MCF 10A (cell line): ENCODE measurements around the gene DPEP3. TPM values are rescaled to one million over a fixed set of nuclear protein-coding genes. Genes with fewer than 3 reads are reported as not detected.
A peak's percentile ranks its signal among the peaks of the same experiment; 100 is the strongest.
"Not testable (repeated sequence)": the region's sequence is repeated elsewhere in the genome, so short reads cannot be mapped to it uniquely, and the experiment has no call there.

Source experiments
- BruUV-seq: library from RNA; stranded (reverse); fragments of 400-500 nt; replicated peaks from 2 replicates; lab custom pipeline; 2021; lab: Mats Ljungman, UMichigan
- CTCF ChIA-PET: fragments of 300-600 bp; sonication (Branson Sonifier 250); formaldehyde crosslinking; extraction: SDS; loops from one replicate; lab custom pipeline; 2021; ENCODE audit warnings: antibody characterized with exemption, inconsistent platforms; lab: Yijun Ruan, JAX
- POLR2A ChIA-PET: fragments of 300-600, 350-650 bp; sonication (Branson Sonifier 250); formaldehyde crosslinking; extraction: SDS; loops from one replicate; lab custom pipeline; 2020; ENCODE audit warnings: antibody characterized with exemption, inconsistent platforms; lab: Yijun Ruan, JAX
- DNase-seq: peaks from one replicate; pipeline ENCODE4 v3.0.0-alpha.2; 2018; ENCODE audit not compliant: unreplicated experiment
- H3K27ac Mint-ChIP-seq: one replicate; pipeline ENCODE4 v1.8.0; 2022; ENCODE audit warnings: mild to moderate bottlenecking, low read depth, mixed read lengths; ENCODE audit not compliant: unreplicated experiment
- H3K27me3 Mint-ChIP-seq: one replicate; pipeline ENCODE4 v1.8.0; 2022; ENCODE audit warnings: mixed read lengths; ENCODE audit not compliant: insufficient read depth, unreplicated experiment
- H3K36me3 Mint-ChIP-seq: one replicate; pipeline ENCODE4 v1.8.0; 2022; ENCODE audit warnings: mild to moderate bottlenecking, moderate library complexity, mixed read lengths; ENCODE audit not compliant: insufficient read depth, unreplicated experiment
- H3K4me1 Mint-ChIP-seq: one replicate; pipeline ENCODE4 v1.8.0; 2022; ENCODE audit warnings: mixed read lengths; ENCODE audit not compliant: insufficient read depth, unreplicated experiment
- H3K4me3 Mint-ChIP-seq: one replicate; pipeline ENCODE4 v1.8.0; 2022; ENCODE audit warnings: mild to moderate bottlenecking, moderate library complexity, mixed read lengths; ENCODE audit not compliant: unreplicated experiment
- H3K9me3 Mint-ChIP-seq: one replicate; pipeline ENCODE4 v1.8.0; 2022; ENCODE audit warnings: mixed read lengths; ENCODE audit not compliant: unreplicated experiment
- CTCF ChIP-seq: fragments of 200-600 bp; IDR thresholded peaks from one replicate; pipeline ENCODE4 v1.8.0; 2022; ENCODE audit warnings: antibody characterized with exemption, mild to moderate bottlenecking; ENCODE audit not compliant: unreplicated experiment
- intact Hi-C: fragments of 100-400 bp; cut with micrococcal nuclease; formaldehyde crosslinking; loops from 2 replicates; pipeline ENCODE4 v1.14.1; 2022
- total RNA-seq: library from RNA; stranded (reverse); gene quantifications from 2 replicates; pipeline ENCODE4 v1.2.3, GENCODE V29; 2022

The DPEP3 gene
- total RNA-seq, 1 experiment from 2014 or later: not detected

GRCh38 chr16:67998231-67998778 is 18.0 kb upstream of the DPEP3 start:
- intact Hi-C loops, H3K36me3 Mint-ChIP-seq, H3K9me3 Mint-ChIP-seq, H3K4me3 Mint-ChIP-seq, H3K27me3 Mint-ChIP-seq, DNase-seq, H3K27ac Mint-ChIP-seq, H3K4me1 Mint-ChIP-seq, BruUV-seq: not testable (repeated sequence)
- POLR2A ChIA-PET: interaction anchor here (0.8 to 0.9 kb wide), 2 partner anchors 10 to 23 kb away, joined by 3 to 6 read pairs; no protein-coding TSS in a partner anchor
- CTCF ChIA-PET: interaction anchor here (1.3 kb wide), 1 partner anchor 66 kb away, joined by 4 read pairs; no protein-coding TSS in a partner anchor

- peaks cover 5% of the 10 kb centered on the region for H3K4me1 Mint-ChIP-seq
- no peaks in the 10 kb centered on the region for H3K36me3 Mint-ChIP-seq
- H3K4me3 Mint-ChIP-seq: no peak overlapping the region
- BruUV-seq: no TSS peak
- no peaks in the 10 kb centered on the region for H3K27me3 Mint-ChIP-seq
- H3K9me3 Mint-ChIP-seq: no peaks in the 10 kb centered on the region
- no peak for TF ChIP-seq CTCF
- DNase-seq: no peak
- intact Hi-C loops: no loop called here
- H3K27ac Mint-ChIP-seq: no peak overlapping the region
- POLR2A ChIA-PET: no interaction called here
- CTCF ChIA-PET: no interaction called here
Observed at GRCh38 chr16:67996666-67997065, 16.4 kb upstream of the DPEP3 start.

DNA sequence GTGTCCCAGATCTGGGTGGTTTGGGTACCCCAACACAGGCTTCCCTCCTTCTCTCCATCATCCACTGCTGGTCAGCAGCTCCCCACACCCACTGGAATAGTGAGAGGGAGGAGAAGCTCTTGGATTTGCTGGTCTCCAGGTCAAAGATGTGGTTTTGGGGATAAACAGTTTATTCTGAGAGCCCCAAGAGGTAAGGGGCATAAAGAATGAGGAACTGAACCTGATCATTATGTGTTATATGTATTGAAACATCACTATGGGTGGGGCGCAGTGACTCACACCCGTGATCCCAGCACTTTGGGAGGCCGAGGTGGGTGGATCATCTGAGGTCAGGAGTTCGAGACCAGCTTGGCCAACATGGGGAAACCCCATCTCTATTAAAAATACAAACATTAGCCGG is 15.1 kb upstream of the DPEP3 start:
- BruUV-seq: no TSS peak
- DNase-seq: no peak
- H3K27ac Mint-ChIP-seq: no peak overlapping the region
- no peak overlapping the region for H3K4me3 Mint-ChIP-seq
- intact Hi-C loops: no loop called here
- no peaks in the 10 kb centered on the region for H3K36me3 Mint-ChIP-seq
- peaks cover 3% of the 10 kb centered on the region for H3K4me1 Mint-ChIP-seq
- POLR2A ChIA-PET: no interaction called here
- H3K9me3 Mint-ChIP-seq: no peaks in the 10 kb centered on the region
- H3K27me3 Mint-ChIP-seq: no peaks in the 10 kb centered on the region
- TF ChIP-seq CTCF: no peak
- CTCF ChIA-PET: interaction anchor here (0.6 to 1.2 kb wide), 2 partner anchors 13 to 290 kb away, joined by 3 read pairs; no protein-coding TSS in a partner anchor

DNA sequence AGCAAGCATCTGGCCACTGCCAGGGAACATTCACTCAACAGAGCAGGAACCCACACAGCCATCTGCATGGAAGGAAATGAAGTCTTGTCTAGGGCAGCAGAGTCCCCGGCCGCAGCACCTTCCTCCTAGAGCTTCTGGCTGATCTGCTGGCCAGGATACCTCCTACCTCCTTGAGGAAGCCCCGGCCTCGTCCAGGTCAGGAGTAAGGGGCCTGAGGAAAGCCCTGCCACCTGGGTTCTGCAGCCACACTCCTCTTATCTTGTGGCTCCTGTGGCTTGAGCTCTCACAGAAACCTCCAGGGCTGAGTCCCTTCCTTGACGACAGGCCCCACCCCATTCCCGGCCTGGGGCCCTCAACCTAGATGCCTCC is 13.7 kb upstream of the DPEP3 start:
- CTCF ChIA-PET: interaction anchor here (0.6 to 1.4 kb wide), 17 partner anchors 9 to 1089 kb away, joined by 3 to 11 read pairs (median 3); partner anchors contain the start of genes DDX28 and DUS2
- H3K4me1 Mint-ChIP-seq, H3K27me3 Mint-ChIP-seq, POLR2A ChIA-PET, DNase-seq, H3K9me3 Mint-ChIP-seq, intact Hi-C loops, BruUV-seq, H3K36me3 Mint-ChIP-seq: not testable (repeated sequence)
- peak overlapping the region; percentile 82 for H3K27ac Mint-ChIP-seq
- H3K4me3 Mint-ChIP-seq: peak overlapping the region; percentile 53
